ENCODE results near the gene HPCAL1. TPM values are rescaled to one million over a fixed set of nuclear protein-coding genes. Genes with fewer than 3 reads are reported as not detected.

The HPCAL1 gene
- total RNA-seq, 4 donors from 2014 or later = 34.5 to 54.2 (median 41.3) TPM

- peaks cover 32 to 49% (median 42%) of the 10 kb centered on the region in 4 donors for H3K4me1 ChIP-seq
- DNase-seq (ENCODE audit: extremely low spot score) = no peak
- no peaks in the 10 kb centered on the region for H3K9me3 ChIP-seq
- intact Hi-C loops (cut with DNase I) = no loop called here
- no peak for TF ChIP-seq EP300 (IDR thresholded peaks at IDR 0.05)
- TF ChIP-seq POLR2A (IDR thresholded peaks at IDR 0.05; ENCODE audit: low read depth) = no peak
- TF ChIP-seq POLR2AphosphoS5 (IDR thresholded peaks at IDR 0.05) = no peak
- no peak for TF ChIP-seq CTCF (IDR thresholded peaks at IDR 0.05)
- no peak overlapping the region for H3K4me3 ChIP-seq
- H3K27ac ChIP-seq (replicated peaks in 1 of 4) = no peak overlapping the region
- WGBS = 89% methylated on average over 10 of the region's 11 CpGs
- no peaks in the 10 kb centered on the region for H3K27me3 ChIP-seq
- no peaks in the 10 kb centered on the region for H3K36me3 ChIP-seq
These were observed 83.4 kb downstream of the HPCAL1 start for GRCh38 chr2:10385933-10386773.

- H3K27ac ChIP-seq (replicated peaks in 1 of 4) = no peak overlapping the region
- peaks cover 28 to 46% (median 34%) of the 10 kb centered on the region in 4 donors for H3K4me1 ChIP-seq
- DNase-seq (ENCODE audit: extremely low spot score) = no peak
- no peak overlapping the region for H3K4me3 ChIP-seq
- no peaks in the 10 kb centered on the region for H3K9me3 ChIP-seq
- 88% methylated on average over 6 of the region's 14 CpGs for WGBS
- intact Hi-C loops (cut with DNase I) = no loop called here
- H3K36me3 ChIP-seq = no peaks in the 10 kb centered on the region
- no peak for TF ChIP-seq POLR2AphosphoS5 (IDR thresholded peaks at IDR 0.05)
- no peak for TF ChIP-seq CTCF (IDR thresholded peaks at IDR 0.05)
- no peak for TF ChIP-seq POLR2A (IDR thresholded peaks at IDR 0.05; ENCODE audit: low read depth)
- no peak for TF ChIP-seq EP300 (IDR thresholded peaks at IDR 0.05)
- no peaks in the 10 kb centered on the region for H3K27me3 ChIP-seq
These were observed 84.3 kb downstream of the HPCAL1 start for GRCh38 chr2:10387033-10387432.

- H3K36me3 ChIP-seq = no peaks in the 10 kb centered on the region
- 93% methylated on average over 12 of the region's 12 CpGs for WGBS
- intact Hi-C loops (cut with DNase I) = no loop called here
- H3K27me3 ChIP-seq = no peaks in the 10 kb centered on the region
- DNase-seq (ENCODE audit: extremely low spot score) = no peak
- H3K4me3 ChIP-seq = no peak overlapping the region
- H3K4me1 ChIP-seq = peaks cover 25 to 43% (median 34%) of the 10 kb centered on the region in 4 donors
- H3K9me3 ChIP-seq = no peaks in the 10 kb centered on the region
- H3K27ac ChIP-seq (replicated peaks in 1 of 4) = no peak overlapping the region
- TF ChIP-seq CTCF (IDR thresholded peaks at IDR 0.05) (no peak), POLR2A (IDR thresholded peaks at IDR 0.05; ENCODE audit: low read depth) (no peak), POLR2AphosphoS5 (IDR thresholded peaks at IDR 0.05) (no peak), EP300 (IDR thresholded peaks at IDR 0.05) (no peak)
These were observed 86.4 kb downstream of the HPCAL1 start for GRCh38 chr2:10388954-10389560.

- Histone ChIP-seq H3K36me3 (no peaks in the 10 kb centered on the region), H3K4me3 (no peak overlapping the region), H3K27me3 (no peaks in the 10 kb centered on the region), H3K27ac (replicated peaks in 1 of 4) (no peak overlapping the region), H3K9me3 (no peaks in the 10 kb centered on the region), H3K4me1 (peaks cover 25 to 39% (median 34%) of the 10 kb centered on the region in 4 donors)
- 78% methylated on average over 5 of the region's 5 CpGs for WGBS
- DNase-seq (ENCODE audit: extremely low spot score) = no peak
- intact Hi-C loops (cut with DNase I) = no loop called here
- TF ChIP-seq CTCF (IDR thresholded peaks at IDR 0.05) (no peak), EP300 (IDR thresholded peaks at IDR 0.05) (no peak), POLR2A (IDR thresholded peaks at IDR 0.05; ENCODE audit: low read depth) (no peak), POLR2AphosphoS5 (IDR thresholded peaks at IDR 0.05) (no peak)
These were observed 86.9 kb downstream of the HPCAL1 start for GRCh38 chr2:10389573-10389972.
